HG02588 (cell line): ENCODE data around the gene UGT2B28.
"Not testable (repeated sequence)": the region's sequence is repeated elsewhere in the genome, so short reads cannot be mapped to it uniquely, and the experiment has no call there.

Experiments
- ATAC-seq: cut with Tn5 transposase; IDR thresholded peaks from one replicate; pipeline ENCODE4 v1.9.1; 2021; ENCODE audit warnings: mild to moderate bottlenecking, moderate library complexity; ENCODE audit not compliant: unreplicated experiment

Gene UGT2B28

DNA sequence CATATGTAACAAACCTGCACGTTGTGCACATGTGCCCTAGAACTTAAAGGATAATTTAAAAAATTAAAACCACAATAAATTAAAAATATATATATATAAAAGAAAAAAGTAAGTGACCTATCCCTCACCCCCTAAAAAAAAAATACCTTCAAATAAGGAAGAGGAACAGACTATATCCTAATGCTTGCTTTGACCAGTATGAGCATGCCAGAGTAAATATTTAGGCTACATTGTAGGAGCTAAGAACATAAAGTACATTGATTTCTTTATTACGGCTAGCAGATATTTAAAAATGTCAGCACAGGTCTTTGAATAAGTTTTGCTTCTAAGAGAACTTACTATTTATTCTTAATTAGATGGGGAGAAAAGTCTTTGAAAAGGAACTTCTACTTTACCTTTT is 62.8 kb downstream of the UGT2B28 start:
- ATAC-seq, result not testable (repeated sequence)

DNA sequence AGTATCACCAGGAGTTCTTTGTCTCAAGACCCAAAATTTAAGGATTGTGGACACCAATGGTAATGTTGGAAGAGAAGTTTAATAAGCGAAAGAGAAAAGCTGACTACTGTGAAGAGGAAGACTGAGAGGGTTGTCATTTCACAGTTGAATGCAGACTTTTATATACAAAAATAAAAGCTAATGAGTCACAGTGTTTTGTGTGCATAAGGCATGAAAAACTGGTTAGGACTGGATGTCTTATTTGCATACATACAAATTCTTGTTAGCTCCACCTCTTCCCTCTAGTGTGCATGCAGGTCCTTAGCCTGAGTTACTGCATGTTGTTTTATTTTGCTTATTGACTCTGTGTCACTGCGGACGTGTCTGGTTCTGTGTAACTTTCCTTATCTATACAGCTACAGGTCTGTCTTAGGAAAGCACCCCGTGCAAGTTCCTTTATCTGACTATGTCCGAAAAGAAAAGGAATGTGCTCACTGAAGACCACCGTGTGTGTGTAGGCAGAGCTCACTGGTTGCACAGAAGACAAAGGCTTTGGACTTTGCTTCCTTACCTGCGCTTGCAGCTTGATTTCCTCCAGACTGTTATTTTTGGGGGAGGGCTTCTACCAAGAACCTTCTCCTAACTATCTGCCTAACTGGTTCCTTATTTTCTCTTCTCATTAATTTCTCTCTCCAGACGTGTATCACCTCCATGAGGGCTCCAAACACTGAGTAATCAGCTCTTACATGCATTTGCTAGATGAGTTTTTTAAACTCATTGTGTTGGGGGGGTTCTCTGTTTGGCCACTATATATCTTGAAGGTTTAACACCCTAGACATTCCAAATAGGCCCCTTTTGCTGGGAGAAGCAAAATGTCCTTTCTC is 63.5 kb downstream of the UGT2B28 start:
- not testable (repeated sequence) for ATAC-seq
